Measurements from ENCODE around the gene NSMCE4A. TPM values are rescaled to one million over a fixed set of nuclear protein-coding genes. Genes with fewer than 3 reads are reported as not detected.
"Not testable (repeated sequence)": the region's sequence is repeated elsewhere in the genome, so short reads cannot be mapped to it uniquely, and the experiment has no call there.

Gene NSMCE4A
- total RNA-seq, 4 donors from 2014 or later: 71.1 to 152 (median 92.7) TPM

DNA sequence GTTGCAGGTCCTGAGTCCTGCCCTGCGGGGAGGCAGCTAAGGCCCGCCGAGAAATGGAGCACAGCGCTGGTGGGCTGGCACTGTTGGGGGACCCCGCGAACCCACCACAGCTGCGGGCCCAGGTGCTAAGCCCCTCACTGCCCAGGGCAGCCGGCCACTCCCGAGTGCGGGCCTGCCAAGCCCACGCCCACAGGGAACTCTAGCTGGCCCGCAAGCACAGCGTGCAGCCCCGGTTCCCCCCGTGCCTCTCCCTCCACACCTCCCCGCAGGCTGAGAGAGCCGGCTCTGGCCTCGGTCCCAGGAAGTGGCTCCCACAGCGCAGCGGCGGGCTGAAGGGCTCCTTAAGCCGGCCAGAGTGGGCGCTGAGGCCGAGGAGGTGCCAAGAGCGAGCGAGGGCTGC, 3.5 kb upstream of the NSMCE4A start:
- Histone ChIP-seq H3K27me3 (no peaks in the 10 kb centered on the region), H3K9me3 (no peaks in the 10 kb centered on the region), H3K4me3 (no peak overlapping the region), H3K36me3 (no peaks in the 10 kb centered on the region), H3K4me1 (peaks cover 8 to 16% (median 13%) of the 10 kb centered on the region in 4 donors), H3K27ac (no peak overlapping the region)
- TF ChIP-seq POLR2A (IDR thresholded peaks at IDR 0.05) (no peak), EP300 (IDR thresholded peaks at IDR 0.05; ENCODE audit: low read depth) (no peak), POLR2AphosphoS5 (IDR thresholded peaks at IDR 0.05) (no peak)
- TF ChIP-seq, protein P1, sequence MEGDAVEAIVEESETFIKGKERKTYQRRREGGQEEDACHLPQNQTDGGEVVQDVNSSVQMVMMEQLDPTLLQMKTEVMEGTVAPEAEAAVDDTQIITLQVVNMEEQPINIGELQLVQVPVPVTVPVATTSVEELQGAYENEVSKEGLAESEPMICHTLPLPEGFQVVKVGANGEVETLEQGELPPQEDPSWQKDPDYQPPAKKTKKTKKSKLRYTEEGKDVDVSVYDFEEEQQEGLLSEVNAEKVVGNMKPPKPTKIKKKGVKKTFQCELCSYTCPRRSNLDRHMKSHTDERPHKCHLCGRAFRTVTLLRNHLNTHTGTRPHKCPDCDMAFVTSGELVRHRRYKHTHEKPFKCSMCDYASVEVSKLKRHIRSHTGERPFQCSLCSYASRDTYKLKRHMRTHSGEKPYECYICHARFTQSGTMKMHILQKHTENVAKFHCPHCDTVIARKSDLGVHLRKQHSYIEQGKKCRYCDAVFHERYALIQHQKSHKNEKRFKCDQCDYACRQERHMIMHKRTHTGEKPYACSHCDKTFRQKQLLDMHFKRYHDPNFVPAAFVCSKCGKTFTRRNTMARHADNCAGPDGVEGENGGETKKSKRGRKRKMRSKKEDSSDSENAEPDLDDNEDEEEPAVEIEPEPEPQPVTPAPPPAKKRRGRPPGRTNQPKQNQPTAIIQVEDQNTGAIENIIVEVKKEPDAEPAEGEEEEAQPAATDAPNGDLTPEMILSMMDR (IDR thresholded peaks at IDR 0.05): no peak
- 97% methylated on average over 26 of the region's 26 CpGs; no CpG with 5 or more reads in 1 of the 2 donors for WGBS, 2 donors (ENCODE audit: low coverage in 1 of 2)
- in situ Hi-C loops (cut with MboI; ENCODE audit: low pct_ligation_motif_present in 1 of 4, low pct_unique_long_range_greater_than_20kb in 1 of 4, low sequenced_read_pairs in 3 of 4) (no loop called here), intact Hi-C loops (cut with DNase I; ENCODE audit: low total_unique reads) (loop anchor here (10.0 kb wide), 1 partner anchor 66 kb away; no protein-coding TSS in a partner anchor)
- DNase-seq: no peak

DNA sequence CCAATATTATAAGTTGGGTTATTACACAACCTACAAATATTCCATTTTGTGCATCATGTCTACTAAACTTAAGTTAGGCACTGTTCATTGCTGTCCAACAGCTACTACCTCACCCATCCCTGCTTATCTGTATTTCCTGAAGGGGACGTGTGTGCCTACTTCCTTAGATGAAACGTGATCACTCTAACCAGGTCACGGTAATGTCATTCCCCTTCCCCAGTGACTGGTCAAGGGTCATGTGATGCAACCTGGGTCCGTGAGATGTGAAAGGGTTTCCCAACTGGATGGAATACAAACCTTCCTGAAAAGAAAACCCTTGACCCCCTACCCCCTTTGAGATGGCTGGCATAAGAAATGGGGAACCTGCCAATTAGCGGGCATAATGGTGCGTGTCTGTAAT, 1.6 kb upstream of the NSMCE4A start:
- Histone ChIP-seq H3K27ac (no peak overlapping the region), H3K36me3 (no peaks in the 10 kb centered on the region), H3K4me3 (no peak overlapping the region), H3K4me1 (peaks cover 11 to 22% (median 19%) of the 10 kb centered on the region in 4 donors), H3K27me3 (no peaks in the 10 kb centered on the region), H3K9me3 (no peaks in the 10 kb centered on the region)
- 94 to 95% methylated on average over 4 to 6 of the region's 6 CpGs for WGBS, 2 donors (ENCODE audit: low coverage in 1 of 2)
- no peak for DNase-seq
- in situ Hi-C loops (cut with MboI; ENCODE audit: low pct_ligation_motif_present in 1 of 4, low pct_unique_long_range_greater_than_20kb in 1 of 4, low sequenced_read_pairs in 3 of 4) (no loop called here), intact Hi-C loops (cut with DNase I; ENCODE audit: low total_unique reads) (loop anchor here (10.0 kb wide), 1 partner anchor 68 kb away; no protein-coding TSS in a partner anchor)
- TF ChIP-seq EP300 (IDR thresholded peaks at IDR 0.05; ENCODE audit: low read depth): no peak

DNA sequence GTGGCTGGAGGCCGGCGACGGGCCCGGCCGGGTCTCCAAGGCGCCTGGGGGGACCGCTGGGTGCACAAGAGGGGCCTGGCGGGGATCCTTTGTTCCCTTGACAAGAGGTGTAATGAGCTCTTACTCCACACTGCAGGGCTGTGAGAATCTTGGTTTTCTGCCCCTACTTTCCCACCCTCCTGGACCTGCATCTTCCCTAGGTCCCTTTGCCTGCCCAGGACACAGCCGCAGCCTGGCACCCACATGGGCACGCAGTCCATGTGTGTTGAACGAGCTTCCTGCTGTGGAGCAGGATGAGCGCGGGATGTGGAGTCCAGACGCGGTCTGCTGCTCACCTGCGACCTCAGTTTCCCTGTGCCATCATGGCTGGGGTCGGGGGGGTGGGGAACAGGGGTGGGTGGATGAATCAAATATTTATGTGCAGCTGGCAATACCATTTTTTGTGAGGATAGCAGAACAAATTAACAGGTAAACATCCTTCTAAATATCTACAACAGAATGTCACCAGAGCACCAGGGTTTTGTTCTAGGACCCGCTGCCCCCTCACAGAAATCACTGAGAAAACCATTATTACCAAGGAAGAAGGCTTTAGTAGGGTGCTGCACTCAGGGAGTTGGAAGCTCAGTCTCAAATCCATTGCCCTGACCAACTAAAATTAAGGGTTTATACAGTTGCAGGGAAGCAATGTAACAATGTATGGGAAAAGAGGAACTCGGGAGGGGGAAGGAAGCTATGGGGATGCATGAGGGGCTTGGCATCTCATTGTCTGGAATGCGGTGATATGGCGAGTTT, 474 bp upstream of the NSMCE4A start:
- 38 to 72% methylated on average over 5 to 19 of the region's 21 CpGs for WGBS, 2 donors (ENCODE audit: low coverage in 1 of 2)
- in situ Hi-C loops (cut with MboI; ENCODE audit: low pct_ligation_motif_present in 1 of 4, low pct_unique_long_range_greater_than_20kb in 1 of 4, low sequenced_read_pairs in 3 of 4): no loop called here
- TF ChIP-seq EP300 (IDR thresholded peaks at IDR 0.05; ENCODE audit: low read depth): no peak
- no peak for TF ChIP-seq POLR2A (IDR thresholded peaks at IDR 0.05)
- TF ChIP-seq, protein P1 (IDR thresholded peaks at IDR 0.05): peak in 1 of 5 experiments; percentile 28
- no peak for TF ChIP-seq POLR2AphosphoS5 (IDR thresholded peaks at IDR 0.05)
- intact Hi-C loops (cut with DNase I; ENCODE audit: low total_unique reads): loop anchor here (2.0 to 10.0 kb wide), 2 partner anchors 69 to 137 kb away; no protein-coding TSS in a partner anchor
- no peaks in the 10 kb centered on the region for H3K9me3 ChIP-seq
- H3K36me3 ChIP-seq: peaks cover 0 to 6% (median 2%) of the 10 kb centered on the region in 4 donors
- H3K4me3 ChIP-seq: peak overlapping the region in 3 of 4 donors; percentile 84 to 99 (median 99)
- no peak for DNase-seq
- no peaks in the 10 kb centered on the region for H3K27me3 ChIP-seq
- H3K4me1 ChIP-seq: peaks cover 11 to 22% (median 19%) of the 10 kb centered on the region in 4 donors
- H3K27ac ChIP-seq: peak overlapping the region; percentile 98 to 100 (median 100)

DNA sequence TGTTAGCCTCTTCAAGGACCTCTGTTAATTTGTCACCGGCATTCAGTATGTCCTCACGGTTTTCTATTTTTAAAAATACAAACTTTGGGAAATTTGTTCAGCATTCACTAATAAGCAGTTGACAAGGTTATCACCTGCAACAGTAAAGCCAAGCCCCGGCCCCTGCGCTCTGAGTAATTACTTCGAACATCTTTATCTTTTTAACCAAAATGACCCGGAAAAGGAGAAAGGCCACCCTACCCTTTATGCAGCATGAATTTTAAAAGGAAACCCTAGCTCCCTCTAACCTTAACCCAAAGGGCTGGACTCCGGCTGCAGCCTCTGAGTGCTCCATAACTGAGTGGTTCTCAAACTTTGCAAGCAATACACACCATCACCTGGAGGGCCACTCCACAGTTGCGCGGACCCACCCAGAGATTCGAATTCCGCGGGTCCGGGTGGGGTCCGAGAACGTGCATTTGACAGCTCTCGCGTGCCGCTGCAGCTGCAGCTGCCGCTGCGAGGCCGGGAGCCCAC, 940 bp downstream of the NSMCE4A start:
- in situ Hi-C loops (cut with MboI; ENCODE audit: low pct_ligation_motif_present in 1 of 4, low pct_unique_long_range_greater_than_20kb in 1 of 4, low sequenced_read_pairs in 3 of 4) (no loop called here), intact Hi-C loops (cut with DNase I; ENCODE audit: low total_unique reads) (loop anchor here (2.0 to 10.0 kb wide), 2 partner anchors 71 to 139 kb away; no protein-coding TSS in a partner anchor)
- Histone ChIP-seq H3K27me3 (no peaks in the 10 kb centered on the region), H3K27ac (peak overlapping the region; percentile 98 to 100 (median 100)), H3K4me1 (peaks cover 11 to 22% (median 19%) of the 10 kb centered on the region in 4 donors), H3K4me3 (peak overlapping the region; percentile 84 to 99 (median 94)), H3K9me3 (no peaks in the 10 kb centered on the region), H3K36me3 (peaks cover 0 to 16% (median 7%) of the 10 kb centered on the region in 4 donors)
- DNase-seq: no peak
- TF ChIP-seq, protein P1 (IDR thresholded peaks at IDR 0.05): peak in 1 of 5 experiments; percentile 20
- TF ChIP-seq POLR2A (IDR thresholded peaks at IDR 0.05): no peak
- 11 to 40% methylated on average over 2 to 15 of the region's 21 CpGs for WGBS, 2 donors (ENCODE audit: low coverage in 1 of 2)

DNA sequence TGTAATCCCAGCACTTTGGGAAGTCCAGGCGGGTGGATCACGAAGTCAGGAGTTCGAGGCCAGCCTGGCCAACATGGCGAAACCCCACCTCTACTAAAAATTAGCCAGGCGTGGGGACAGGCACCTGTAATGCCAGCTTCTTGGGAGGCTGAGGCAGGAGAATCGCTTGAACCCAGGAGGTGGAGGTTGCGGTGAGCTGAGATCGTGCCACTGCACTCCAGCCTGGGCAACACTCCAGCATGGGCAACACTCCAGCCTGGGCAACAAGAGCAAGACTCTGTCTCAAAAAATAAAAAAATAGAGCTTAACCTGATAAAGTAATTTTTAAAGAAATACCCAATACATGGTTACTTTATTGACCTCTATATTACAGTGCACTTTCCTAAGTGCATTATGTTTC, 5.9 kb downstream of the NSMCE4A start:
- intact Hi-C loops (cut with DNase I; ENCODE audit: low total_unique reads); H3K9me3 ChIP-seq; H3K4me3 ChIP-seq; in situ Hi-C loops (cut with MboI; ENCODE audit: low pct_ligation_motif_present in 1 of 4, low pct_unique_long_range_greater_than_20kb in 1 of 4, low sequenced_read_pairs in 3 of 4); H3K27me3 ChIP-seq; DNase-seq; H3K27ac ChIP-seq: not testable (repeated sequence)
- peaks cover 0 to 55% (median 21%) of the 10 kb centered on the region in 4 donors for H3K36me3 ChIP-seq
- WGBS, 2 donors (ENCODE audit: low coverage in 1 of 2): 95% methylated on average over 7 to 8 of the region's 8 CpGs
- peaks cover 7 to 13% (median 11%) of the 10 kb centered on the region in 4 donors for H3K4me1 ChIP-seq
